Measurements from ENCODE around the gene KRTAP19-8.

DNA sequence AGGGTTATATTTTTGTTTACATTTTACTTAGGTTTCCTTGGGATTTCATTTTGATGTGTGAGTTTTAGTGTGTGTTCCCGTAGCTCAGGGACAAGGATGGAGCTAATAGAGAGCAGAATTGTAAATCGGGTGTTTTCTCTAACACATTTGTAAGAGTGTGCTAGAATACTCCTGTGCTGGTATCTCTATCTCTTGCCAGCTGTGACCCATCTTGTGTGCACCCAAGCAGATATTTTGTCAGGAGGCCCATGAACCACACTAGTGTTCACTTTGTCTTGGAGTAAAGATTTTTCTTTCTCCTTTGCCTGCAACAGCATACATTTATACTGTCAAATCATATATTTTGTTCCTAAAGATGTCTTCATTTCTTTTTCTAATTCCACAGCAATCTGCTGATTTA, 23.4 kb downstream of the KRTAP19-8 start:
- TF ChIP-seq, protein P1, sequence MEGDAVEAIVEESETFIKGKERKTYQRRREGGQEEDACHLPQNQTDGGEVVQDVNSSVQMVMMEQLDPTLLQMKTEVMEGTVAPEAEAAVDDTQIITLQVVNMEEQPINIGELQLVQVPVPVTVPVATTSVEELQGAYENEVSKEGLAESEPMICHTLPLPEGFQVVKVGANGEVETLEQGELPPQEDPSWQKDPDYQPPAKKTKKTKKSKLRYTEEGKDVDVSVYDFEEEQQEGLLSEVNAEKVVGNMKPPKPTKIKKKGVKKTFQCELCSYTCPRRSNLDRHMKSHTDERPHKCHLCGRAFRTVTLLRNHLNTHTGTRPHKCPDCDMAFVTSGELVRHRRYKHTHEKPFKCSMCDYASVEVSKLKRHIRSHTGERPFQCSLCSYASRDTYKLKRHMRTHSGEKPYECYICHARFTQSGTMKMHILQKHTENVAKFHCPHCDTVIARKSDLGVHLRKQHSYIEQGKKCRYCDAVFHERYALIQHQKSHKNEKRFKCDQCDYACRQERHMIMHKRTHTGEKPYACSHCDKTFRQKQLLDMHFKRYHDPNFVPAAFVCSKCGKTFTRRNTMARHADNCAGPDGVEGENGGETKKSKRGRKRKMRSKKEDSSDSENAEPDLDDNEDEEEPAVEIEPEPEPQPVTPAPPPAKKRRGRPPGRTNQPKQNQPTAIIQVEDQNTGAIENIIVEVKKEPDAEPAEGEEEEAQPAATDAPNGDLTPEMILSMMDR (IDR thresholded peaks at IDR 0.05; ENCODE audit: insufficient read depth, low read length), result no peak
- TF ChIP-seq SPI1 (IDR thresholded peaks at IDR 0.05; ENCODE audit: borderline replicate concordance, low read depth), result no peak
